Measurements from ENCODE around the gene COL20A1. TPM values are rescaled to one million over a fixed set of nuclear protein-coding genes. Genes with fewer than 3 reads are reported as not detected.

Gene COL20A1
- total and polyA plus RNA-seq, 2 of the 13 experiments (the other 11 are each of a cell fraction or from before 2014, with no cell fraction given), result not detected

DNA sequence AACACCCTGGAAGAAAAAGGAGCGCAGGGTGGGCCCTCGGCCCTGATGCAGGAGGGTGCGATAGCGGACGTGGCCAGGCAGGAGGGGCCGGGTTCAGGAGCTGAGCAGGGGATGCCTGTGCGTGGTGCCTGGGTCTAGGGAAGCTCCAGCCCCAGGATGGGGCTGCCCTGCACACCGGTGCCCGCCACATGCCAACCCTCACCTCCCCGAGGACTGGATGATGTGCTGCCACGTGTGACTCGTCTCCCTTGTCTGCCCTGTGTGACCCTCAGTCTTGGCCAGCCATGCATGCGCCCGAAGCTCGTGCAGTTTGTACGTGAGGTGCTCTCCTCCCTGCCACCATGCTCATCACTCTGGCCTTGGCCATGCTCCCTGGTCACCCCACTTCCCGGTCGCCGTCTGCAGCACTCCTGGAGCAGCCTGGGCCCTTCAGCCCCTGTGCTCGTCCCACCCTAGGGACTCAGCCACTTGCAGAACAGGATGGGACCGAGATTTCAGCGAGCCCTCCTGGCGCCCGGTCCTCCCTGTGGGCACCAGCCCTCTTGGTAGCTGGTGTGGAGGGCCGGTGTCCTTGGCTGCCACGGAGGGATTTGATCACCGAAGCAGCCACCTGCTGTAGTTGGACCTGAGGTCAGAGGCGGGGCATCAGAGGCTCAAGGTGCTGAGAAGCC lies 4.3 kb upstream of the COL20A1 start (continued):
- peak; percentile 32; the same call in 1 of the 2 replicates for TF ChIP-seq ZNF891 (CRISPR knock-in tag; IDR thresholded peaks at IDR 0.05)
- TF ChIP-seq ZBTB20 (CRISPR knock-in tag; IDR thresholded peaks at IDR 0.05; ENCODE audit: borderline replicate concordance, low read depth), result no peak
- TF ChIP-seq SMAD9 (CRISPR knock-in tag; IDR thresholded peaks at IDR 0.05), result no peak
- no peak for TF ChIP-seq TAF1 (CRISPR knock-in tag; IDR thresholded peaks at IDR 0.05)
- no peak for TF ChIP-seq FOXA3 (CRISPR knock-in tag; IDR thresholded peaks at IDR 0.05)
- TF ChIP-seq, protein P1, sequence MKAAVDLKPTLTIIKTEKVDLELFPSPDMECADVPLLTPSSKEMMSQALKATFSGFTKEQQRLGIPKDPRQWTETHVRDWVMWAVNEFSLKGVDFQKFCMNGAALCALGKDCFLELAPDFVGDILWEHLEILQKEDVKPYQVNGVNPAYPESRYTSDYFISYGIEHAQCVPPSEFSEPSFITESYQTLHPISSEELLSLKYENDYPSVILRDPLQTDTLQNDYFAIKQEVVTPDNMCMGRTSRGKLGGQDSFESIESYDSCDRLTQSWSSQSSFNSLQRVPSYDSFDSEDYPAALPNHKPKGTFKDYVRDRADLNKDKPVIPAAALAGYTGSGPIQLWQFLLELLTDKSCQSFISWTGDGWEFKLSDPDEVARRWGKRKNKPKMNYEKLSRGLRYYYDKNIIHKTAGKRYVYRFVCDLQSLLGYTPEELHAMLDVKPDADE (CRISPR knock-in tag; IDR thresholded peaks at IDR 0.05), result no peak
- TF ChIP-seq PHB2 (IDR thresholded peaks at IDR 0.05; ENCODE audit: partially characterized antibody), result no peak
- TF ChIP-seq, protein P2, sequence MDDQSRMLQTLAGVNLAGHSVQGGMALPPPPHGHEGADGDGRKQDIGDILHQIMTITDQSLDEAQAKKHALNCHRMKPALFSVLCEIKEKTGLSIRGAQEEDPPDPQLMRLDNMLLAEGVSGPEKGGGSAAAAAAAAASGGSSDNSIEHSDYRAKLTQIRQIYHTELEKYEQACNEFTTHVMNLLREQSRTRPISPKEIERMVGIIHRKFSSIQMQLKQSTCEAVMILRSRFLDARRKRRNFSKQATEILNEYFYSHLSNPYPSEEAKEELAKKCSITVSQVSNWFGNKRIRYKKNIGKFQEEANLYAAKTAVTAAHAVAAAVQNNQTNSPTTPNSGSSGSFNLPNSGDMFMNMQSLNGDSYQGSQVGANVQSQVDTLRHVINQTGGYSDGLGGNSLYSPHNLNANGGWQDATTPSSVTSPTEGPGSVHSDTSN (CRISPR knock-in tag; IDR thresholded peaks at IDR 0.05; ENCODE audit: borderline replicate concordance), result no peak
- TF ChIP-seq MTA3 (CRISPR knock-in tag; IDR thresholded peaks at IDR 0.05), result no peak
- TF ChIP-seq, protein P3, sequence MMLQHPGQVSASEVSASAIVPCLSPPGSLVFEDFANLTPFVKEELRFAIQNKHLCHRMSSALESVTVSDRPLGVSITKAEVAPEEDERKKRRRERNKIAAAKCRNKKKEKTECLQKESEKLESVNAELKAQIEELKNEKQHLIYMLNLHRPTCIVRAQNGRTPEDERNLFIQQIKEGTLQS (CRISPR knock-in tag; IDR thresholded peaks at IDR 0.05), result no peak
- TF ChIP-seq ZNF264 (CRISPR knock-in tag; IDR thresholded peaks at IDR 0.05), result no peak
- TF ChIP-seq, protein P4, sequence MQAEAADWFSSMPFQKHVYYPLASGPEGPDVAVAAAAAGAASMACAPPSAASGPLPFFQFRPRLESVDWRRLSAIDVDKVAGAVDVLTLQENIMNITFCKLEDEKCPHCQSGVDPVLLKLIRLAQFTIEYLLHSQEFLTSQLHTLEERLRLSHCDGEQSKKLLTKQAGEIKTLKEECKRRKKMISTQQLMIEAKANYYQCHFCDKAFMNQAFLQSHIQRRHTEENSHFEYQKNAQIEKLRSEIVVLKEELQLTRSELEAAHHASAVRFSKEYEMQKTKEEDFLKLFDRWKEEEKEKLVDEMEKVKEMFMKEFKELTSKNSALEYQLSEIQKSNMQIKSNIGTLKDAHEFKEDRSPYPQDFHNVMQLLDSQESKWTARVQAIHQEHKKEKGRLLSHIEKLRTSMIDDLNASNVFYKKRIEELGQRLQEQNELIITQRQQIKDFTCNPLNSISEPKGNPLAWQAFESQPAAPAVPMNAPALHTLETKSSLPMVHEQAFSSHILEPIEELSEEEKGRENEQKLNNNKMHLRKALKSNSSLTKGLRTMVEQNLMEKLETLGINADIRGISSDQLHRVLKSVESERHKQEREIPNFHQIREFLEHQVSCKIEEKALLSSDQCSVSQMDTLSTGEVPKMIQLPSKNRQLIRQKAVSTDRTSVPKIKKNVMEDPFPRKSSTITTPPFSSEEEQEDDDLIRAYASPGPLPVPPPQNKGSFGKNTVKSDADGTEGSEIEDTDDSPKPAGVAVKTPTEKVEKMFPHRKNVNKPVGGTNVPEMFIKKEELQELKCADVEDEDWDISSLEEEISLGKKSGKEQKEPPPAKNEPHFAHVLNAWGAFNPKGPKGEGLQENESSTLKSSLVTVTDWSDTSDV (CRISPR knock-in tag; IDR thresholded peaks at IDR 0.05), result peak; percentile 60; the same call in 1 of the 2 replicates
- no peak for TF ChIP-seq NFATC3 (CRISPR knock-in tag; IDR thresholded peaks at IDR 0.05)
- TF ChIP-seq IKZF1 (IDR thresholded peaks at IDR 0.05), result no peak
- TF ChIP-seq EEA1 (CRISPR knock-in tag; IDR thresholded peaks at IDR 0.05; ENCODE audit: borderline replicate concordance), result 0 out of 2 replicates have a peak, but pooled peaks have one; percentile 29
- no peak for TF ChIP-seq ZNF160 (CRISPR knock-in tag; IDR thresholded peaks at IDR 0.05)
- TF ChIP-seq HNRNPL (IDR thresholded peaks at IDR 0.05; ENCODE audit: low read depth, low read length), result 0 out of 2 replicates have a peak, but pooled peaks have one; percentile 65
- TF ChIP-seq, protein P5, sequence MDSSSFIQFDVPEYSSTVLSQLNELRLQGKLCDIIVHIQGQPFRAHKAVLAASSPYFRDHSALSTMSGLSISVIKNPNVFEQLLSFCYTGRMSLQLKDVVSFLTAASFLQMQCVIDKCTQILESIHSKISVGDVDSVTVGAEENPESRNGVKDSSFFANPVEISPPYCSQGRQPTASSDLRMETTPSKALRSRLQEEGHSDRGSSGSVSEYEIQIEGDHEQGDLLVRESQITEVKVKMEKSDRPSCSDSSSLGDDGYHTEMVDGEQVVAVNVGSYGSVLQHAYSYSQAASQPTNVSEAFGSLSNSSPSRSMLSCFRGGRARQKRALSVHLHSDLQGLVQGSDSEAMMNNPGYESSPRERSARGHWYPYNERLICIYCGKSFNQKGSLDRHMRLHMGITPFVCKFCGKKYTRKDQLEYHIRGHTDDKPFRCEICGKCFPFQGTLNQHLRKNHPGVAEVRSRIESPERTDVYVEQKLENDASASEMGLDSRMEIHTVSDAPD (CRISPR knock-in tag; IDR thresholded peaks at IDR 0.05), result no peak
- TF ChIP-seq RFX1 (IDR thresholded peaks at IDR 0.05), result no peak
- TF ChIP-seq SMAD1 (CRISPR knock-in tag; IDR thresholded peaks at IDR 0.05; ENCODE audit: borderline replicate concordance, low read depth), result no peak
- TF ChIP-seq, protein P6, sequence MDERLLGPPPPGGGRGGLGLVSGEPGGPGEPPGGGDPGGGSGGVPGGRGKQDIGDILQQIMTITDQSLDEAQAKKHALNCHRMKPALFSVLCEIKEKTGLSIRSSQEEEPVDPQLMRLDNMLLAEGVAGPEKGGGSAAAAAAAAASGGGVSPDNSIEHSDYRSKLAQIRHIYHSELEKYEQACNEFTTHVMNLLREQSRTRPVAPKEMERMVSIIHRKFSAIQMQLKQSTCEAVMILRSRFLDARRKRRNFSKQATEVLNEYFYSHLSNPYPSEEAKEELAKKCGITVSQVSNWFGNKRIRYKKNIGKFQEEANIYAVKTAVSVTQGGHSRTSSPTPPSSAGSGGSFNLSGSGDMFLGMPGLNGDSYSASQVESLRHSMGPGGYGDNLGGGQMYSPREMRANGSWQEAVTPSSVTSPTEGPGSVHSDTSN (CRISPR knock-in tag; IDR thresholded peaks at IDR 0.05), result no peak
- no peak for TF ChIP-seq ZNF451 (CRISPR knock-in tag; IDR thresholded peaks at IDR 0.05)
- TF ChIP-seq ZNF3 (CRISPR knock-in tag; IDR thresholded peaks at IDR 0.05), result no peak
- no peak for TF ChIP-seq ZSCAN30 (CRISPR knock-in tag; IDR thresholded peaks at IDR 0.05)
- TF ChIP-seq JUN (CRISPR knock-in tag; IDR thresholded peaks at IDR 0.05), result no peak
